Measurements from ENCODE around the gene CD4.
"Not testable (repeated sequence)": the region's sequence is repeated elsewhere in the genome, so short reads cannot be mapped to it uniquely, and the experiment has no call there.

The CD4 gene

GRCh38 chr12:6788972-6789924, at the start of gene CD4:
TSS of gene CD4 (plus strand) at chr12:6789528. CDS start at chr12:6800139, 10,611 bp downstream.
- DNase-seq: peak; percentile 81

GRCh38 chr12:6742080-6742479, 47.2 kb upstream of the CD4 start:
- not testable (repeated sequence) for DNase-seq

- no peak for DNase-seq
These were observed 46.5 kb upstream of the CD4 start for GRCh38 chr12:6742834-6743233.

- not testable (repeated sequence) for DNase-seq
These were observed 46.0 kb upstream of the CD4 start for GRCh38 chr12:6743300-6743699.

- DNase-seq: peak; percentile 89
These were observed 43.4 kb upstream of the CD4 start for GRCh38 chr12:6745741-6746525.

- DNase-seq: no peak
These were observed 42.1 kb upstream of the CD4 start for GRCh38 chr12:6747216-6747615.

GRCh38 chr12:6748761-6749160, 40.6 kb upstream of the CD4 start:
- DNase-seq: no peak

- no peak for DNase-seq
These were observed 38.8 kb upstream of the CD4 start for GRCh38 chr12:6750506-6750905.

- no peak for DNase-seq
These were observed 37.6 kb upstream of the CD4 start for GRCh38 chr12:6751767-6752166.

GRCh38 chr12:6752167-6752920, 37.0 kb upstream of the CD4 start:
- DNase-seq: no peak

GRCh38 chr12:6752921-6753771, 36.2 kb upstream of the CD4 start, which contains the start of gene MLF2:
TSS of gene MLF2 (minus strand) at chr12:6753141. CDS start at chr12:6752334, 807 bp downstream.
- peak; percentile 97 for DNase-seq

GRCh38 chr12:6753772-6754356, 35.5 kb upstream of the CD4 start:
- DNase-seq: no peak

GRCh38 chr12:6754411-6754810, 34.9 kb upstream of the CD4 start:
- DNase-seq: peak; percentile 61

- DNase-seq: no peak
These were observed 32.2 kb upstream of the CD4 start for GRCh38 chr12:6757028-6757690.

GRCh38 chr12:6758506-6759095, 30.7 kb upstream of the CD4 start:
- no peak for DNase-seq

- DNase-seq: no peak
These were observed 29.6 kb upstream of the CD4 start for GRCh38 chr12:6759741-6760140.

GRCh38 chr12:6763380-6763779, 25.9 kb upstream of the CD4 start:
- DNase-seq: no peak

GRCh38 chr12:6764011-6764828, 25.1 kb upstream of the CD4 start:
- DNase-seq: peak; percentile 77

GRCh38 chr12:6765048-6765633, 24.2 kb upstream of the CD4 start:
- DNase-seq: no peak
